ENCODE data around the gene MRGPRD. TPM values are rescaled to one million over a fixed set of nuclear protein-coding genes. Genes with fewer than 3 reads are reported as not detected.

MRGPRD gene
- total RNA-seq, 1 donor from 2014 or later, result not detected

GRCh38 chr11:68999093-68999747, 18.4 kb upstream of the MRGPRD start:
- Mint-ChIP-seq H3K4me3 (ENCODE audit: unreplicated experiment) (no peak overlapping the region), H3K4me1 (ENCODE audit: low read depth, unreplicated experiment) (peaks cover 1% of the 10 kb centered on the region), H3K36me3 (ENCODE audit: low read depth, unreplicated experiment) (no peaks in the 10 kb centered on the region), H3K27me3 (ENCODE audit: low read depth, unreplicated experiment) (peaks cover 24% of the 10 kb centered on the region), H3K9me3 (ENCODE audit: unreplicated experiment) (no peaks in the 10 kb centered on the region), H3K27ac (ENCODE audit: unreplicated experiment) (no peak overlapping the region)
- DNase-seq (ENCODE audit: low read depth) (no peak), FAIRE-seq (no peak)
- no peak overlapping the region for H3K9ac ChIP-seq (ENCODE audit: low read length)
- no peaks in the 10 kb centered on the region for H3K27me3 ChIP-seq (ENCODE audit: insufficient read depth, low read length)
- H3K4me1 ChIP-seq (ENCODE audit: insufficient read depth, low read length), result peaks cover 12% of the 10 kb centered on the region
- no peak overlapping the region for H3K27ac ChIP-seq (ENCODE audit: low read depth, low read length)
- no peak overlapping the region for H3K4me2 ChIP-seq (ENCODE audit: low read length)
- H3K4me3 ChIP-seq (ENCODE audit: insufficient read depth, low read depth, low read length), result no peak overlapping the region
- no peaks in the 10 kb centered on the region for H3K36me3 ChIP-seq (ENCODE audit: insufficient read depth, low read length)
- H4K20me1 ChIP-seq (ENCODE audit: insufficient read depth, low read length), result no peaks in the 10 kb centered on the region
- TF ChIP-seq CTCF (IDR thresholded peaks at IDR 0.05; ENCODE audit: insufficient read depth, low read depth, low read length), result no peak
- TF ChIP-seq EZH2 (IDR thresholded peaks at IDR 0.05; ENCODE audit: insufficient read depth, low read length), result no peak
- H3K79me2 ChIP-seq (ENCODE audit: insufficient read depth, low read length), result no peaks in the 10 kb centered on the region
- no peaks in the 10 kb centered on the region for H3K9me3 ChIP-seq (ENCODE audit: insufficient read depth, low read depth, low read length)
- no peak overlapping the region for H2AFZ ChIP-seq (ENCODE audit: low read depth, low read length)

- DNase-seq (ENCODE audit: low read depth) (no peak), FAIRE-seq (no peak)
- no peaks in the 10 kb centered on the region for H3K36me3 ChIP-seq (ENCODE audit: insufficient read depth, low read length)
- no peak overlapping the region for H3K9ac ChIP-seq (ENCODE audit: low read length)
- peak overlapping the region; percentile 53 for H2AFZ ChIP-seq (ENCODE audit: low read depth, low read length)
- no peak overlapping the region for H3K27ac ChIP-seq (ENCODE audit: low read depth, low read length)
- no peaks in the 10 kb centered on the region for H3K9me3 ChIP-seq (ENCODE audit: insufficient read depth, low read depth, low read length)
- no peak for TF ChIP-seq CTCF (IDR thresholded peaks at IDR 0.05; ENCODE audit: insufficient read depth, low read depth, low read length)
- no peak for TF ChIP-seq EZH2 (IDR thresholded peaks at IDR 0.05; ENCODE audit: insufficient read depth, low read length)
- peaks cover 12% of the 10 kb centered on the region for H3K4me1 ChIP-seq (ENCODE audit: insufficient read depth, low read length)
- Mint-ChIP-seq H3K27ac (ENCODE audit: unreplicated experiment) (no peak overlapping the region), H3K27me3 (ENCODE audit: low read depth, unreplicated experiment) (peaks cover 29% of the 10 kb centered on the region), H3K9me3 (ENCODE audit: unreplicated experiment) (no peaks in the 10 kb centered on the region), H3K4me3 (ENCODE audit: unreplicated experiment) (no peak overlapping the region), H3K4me1 (ENCODE audit: low read depth, unreplicated experiment) (peaks cover 1% of the 10 kb centered on the region), H3K36me3 (ENCODE audit: low read depth, unreplicated experiment) (no peaks in the 10 kb centered on the region)
- H3K4me3 ChIP-seq (ENCODE audit: insufficient read depth, low read depth, low read length), result no peak overlapping the region
- H4K20me1 ChIP-seq (ENCODE audit: insufficient read depth, low read length), result no peaks in the 10 kb centered on the region
- peaks cover 6% of the 10 kb centered on the region for H3K27me3 ChIP-seq (ENCODE audit: insufficient read depth, low read length)
- H3K4me2 ChIP-seq (ENCODE audit: low read length), result peak overlapping the region; percentile 6
- H3K79me2 ChIP-seq (ENCODE audit: insufficient read depth, low read length), result no peaks in the 10 kb centered on the region
Measured at GRCh38 chr11:68998390-68998911, 17.7 kb upstream of the MRGPRD start.

GRCh38 chr11:68997995-68998348, 17.2 kb upstream of the MRGPRD start:
- H3K9ac ChIP-seq (ENCODE audit: low read length), result no peak overlapping the region
- H3K27me3 Mint-ChIP-seq (ENCODE audit: low read depth, unreplicated experiment), result peaks cover 29% of the 10 kb centered on the region
- H3K9me3 ChIP-seq (ENCODE audit: insufficient read depth, low read depth, low read length), result no peaks in the 10 kb centered on the region
- H3K27me3 ChIP-seq (ENCODE audit: insufficient read depth, low read length), result peaks cover 6% of the 10 kb centered on the region
- H3K79me2 ChIP-seq (ENCODE audit: insufficient read depth, low read length), result no peaks in the 10 kb centered on the region
- peaks cover 1% of the 10 kb centered on the region for H3K4me1 Mint-ChIP-seq (ENCODE audit: low read depth, unreplicated experiment)
- DNase-seq (ENCODE audit: low read depth) (no peak), FAIRE-seq (no peak)
- H2AFZ ChIP-seq (ENCODE audit: low read depth, low read length), result no peak overlapping the region
- H4K20me1 ChIP-seq (ENCODE audit: insufficient read depth, low read length), result no peaks in the 10 kb centered on the region
- H3K9me3 Mint-ChIP-seq (ENCODE audit: unreplicated experiment), result no peaks in the 10 kb centered on the region
- TF ChIP-seq CTCF (IDR thresholded peaks at IDR 0.05; ENCODE audit: insufficient read depth, low read depth, low read length) (no peak), EZH2 (IDR thresholded peaks at IDR 0.05; ENCODE audit: insufficient read depth, low read length) (no peak)
- H3K27ac ChIP-seq (ENCODE audit: low read depth, low read length), result no peak overlapping the region
- H3K4me3 Mint-ChIP-seq (ENCODE audit: unreplicated experiment), result no peak overlapping the region
- peaks cover 12% of the 10 kb centered on the region for H3K4me1 ChIP-seq (ENCODE audit: insufficient read depth, low read length)
- H3K36me3 ChIP-seq (ENCODE audit: insufficient read depth, low read length), result no peaks in the 10 kb centered on the region
- H3K36me3 Mint-ChIP-seq (ENCODE audit: low read depth, unreplicated experiment), result no peaks in the 10 kb centered on the region
- H3K4me2 ChIP-seq (ENCODE audit: low read length), result no peak overlapping the region
- H3K27ac Mint-ChIP-seq (ENCODE audit: unreplicated experiment), result no peak overlapping the region
- H3K4me3 ChIP-seq (ENCODE audit: insufficient read depth, low read depth, low read length), result no peak overlapping the region
